ELF-1 (cell line): Measurements from ENCODE around the gene VPS8.
"Not testable (repeated sequence)": the region's sequence is repeated elsewhere in the genome, so short reads cannot be mapped to it uniquely, and the experiment has no call there.

Experiments used
- DNase-seq: peaks from one replicate; pipeline ENCODE4 v3.0.0-alpha.2; 2016; ENCODE audit warnings: low read depth, low spot score

VPS8 gene

GRCh38 chr3:184977796-184978195 lies 165.8 kb downstream of the VPS8 start:
- no peak for DNase-seq

GRCh38 chr3:184981071-184981470 lies 169.1 kb downstream of the VPS8 start:
- peak; percentile 6 for DNase-seq

- DNase-seq, result no peak
Observed at GRCh38 chr3:184982076-184982475, 170.1 kb downstream of the VPS8 start.

- DNase-seq, result no peak
Observed at GRCh38 chr3:184985586-184985985, 173.6 kb downstream of the VPS8 start.

GRCh38 chr3:184986366-184986889 lies 174.5 kb downstream of the VPS8 start:
- DNase-seq, result no peak

- DNase-seq, result no peak
Observed at GRCh38 chr3:184993394-184993793, 181.4 kb downstream of the VPS8 start.

GRCh38 chr3:185003876-185004275 lies 191.9 kb downstream of the VPS8 start:
- DNase-seq, result not testable (repeated sequence)

GRCh38 chr3:185009650-185010049 lies 197.7 kb downstream of the VPS8 start:
- no peak for DNase-seq

GRCh38 chr3:185017584-185017983 lies 205.6 kb downstream of the VPS8 start:
- DNase-seq, result not testable (repeated sequence)

GRCh38 chr3:185017996-185018395 lies 206.0 kb downstream of the VPS8 start:
- DNase-seq, result not testable (repeated sequence)

- DNase-seq, result no peak
Observed at GRCh38 chr3:185021256-185021655, 209.3 kb downstream of the VPS8 start.

- DNase-seq, result no peak
Observed at GRCh38 chr3:185024406-185024805, 212.4 kb downstream of the VPS8 start.

GRCh38 chr3:185024966-185025365 lies 213.0 kb downstream of the VPS8 start:
- no peak for DNase-seq

- DNase-seq, result no peak
Observed at GRCh38 chr3:185028121-185028520, 216.2 kb downstream of the VPS8 start.

GRCh38 chr3:185029086-185029485 lies 217.1 kb downstream of the VPS8 start:
- DNase-seq, result no peak

GRCh38 chr3:185030399-185030798 lies 218.4 kb downstream of the VPS8 start:
- no peak for DNase-seq

GRCh38 chr3:185030951-185031350 lies 219.0 kb downstream of the VPS8 start:
- DNase-seq, result no peak

- no peak for DNase-seq
Observed at GRCh38 chr3:185037801-185038200, 225.8 kb downstream of the VPS8 start.

GRCh38 chr3:185040425-185040824 lies 228.5 kb downstream of the VPS8 start:
- DNase-seq, result no peak

- DNase-seq, result no peak
Observed at GRCh38 chr3:185041540-185041939, 229.6 kb downstream of the VPS8 start.

GRCh38 chr3:185042312-185043050 lies 230.5 kb downstream of the VPS8 start:
- DNase-seq, result no peak

- DNase-seq, result no peak
Observed at GRCh38 chr3:185046164-185046515, 234.2 kb downstream of the VPS8 start.

GRCh38 chr3:185046603-185047002 lies 234.6 kb downstream of the VPS8 start:
- no peak for DNase-seq

- peak; percentile 20 for DNase-seq
Observed at GRCh38 chr3:185049710-185050109, 237.7 kb downstream of the VPS8 start.
